ENCODE data around the gene PRRT1B. TPM values are rescaled to one million over a fixed set of nuclear protein-coding genes. Genes with fewer than 3 reads are reported as not detected.
A peak's percentile ranks its signal among the peaks of the same experiment; 100 is the strongest.

The PRRT1B gene
- total RNA-seq, 6 donors from 2014 or later: 1.8 to 10.5 (median 8.0) TPM

DNA sequence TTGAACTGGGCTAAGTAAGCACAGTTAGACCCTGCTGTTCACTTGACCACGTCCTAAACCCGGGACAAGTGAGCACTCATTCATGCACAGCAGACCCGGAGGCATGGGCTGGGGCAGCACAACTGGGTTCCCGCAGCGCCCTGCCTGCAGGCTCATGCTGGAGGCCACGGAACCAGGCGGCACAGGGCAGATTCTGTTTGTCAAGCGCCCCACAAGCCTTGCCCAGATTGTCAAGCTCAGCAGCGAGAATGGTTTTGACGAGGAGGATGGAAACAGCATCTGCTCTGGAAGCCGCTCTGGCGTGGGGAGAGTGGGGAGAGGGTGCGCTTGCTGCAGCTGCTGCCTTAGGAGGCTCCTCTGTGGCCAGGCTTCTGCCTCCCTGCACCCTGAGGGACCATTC lies 32.7 kb downstream of the PRRT1B start:
- DNase-seq: no peak
- Histone ChIP-seq H3K9me3 (no peaks in the 10 kb centered on the region), H3K4me3 (no peak overlapping the region), H3K27me3 (no peaks in the 10 kb centered on the region), H3K27ac (no peak overlapping the region), H3K36me3 (peaks cover 16 to 93% (median 72%) of the 10 kb centered on the region in 4 donors), H3K4me1 (peaks cover 0 to 8% (median 0%) of the 10 kb centered on the region in 4 donors)
- no peak for TF ChIP-seq EP300 (IDR thresholded peaks at IDR 0.05)
- TF ChIP-seq, protein P1, sequence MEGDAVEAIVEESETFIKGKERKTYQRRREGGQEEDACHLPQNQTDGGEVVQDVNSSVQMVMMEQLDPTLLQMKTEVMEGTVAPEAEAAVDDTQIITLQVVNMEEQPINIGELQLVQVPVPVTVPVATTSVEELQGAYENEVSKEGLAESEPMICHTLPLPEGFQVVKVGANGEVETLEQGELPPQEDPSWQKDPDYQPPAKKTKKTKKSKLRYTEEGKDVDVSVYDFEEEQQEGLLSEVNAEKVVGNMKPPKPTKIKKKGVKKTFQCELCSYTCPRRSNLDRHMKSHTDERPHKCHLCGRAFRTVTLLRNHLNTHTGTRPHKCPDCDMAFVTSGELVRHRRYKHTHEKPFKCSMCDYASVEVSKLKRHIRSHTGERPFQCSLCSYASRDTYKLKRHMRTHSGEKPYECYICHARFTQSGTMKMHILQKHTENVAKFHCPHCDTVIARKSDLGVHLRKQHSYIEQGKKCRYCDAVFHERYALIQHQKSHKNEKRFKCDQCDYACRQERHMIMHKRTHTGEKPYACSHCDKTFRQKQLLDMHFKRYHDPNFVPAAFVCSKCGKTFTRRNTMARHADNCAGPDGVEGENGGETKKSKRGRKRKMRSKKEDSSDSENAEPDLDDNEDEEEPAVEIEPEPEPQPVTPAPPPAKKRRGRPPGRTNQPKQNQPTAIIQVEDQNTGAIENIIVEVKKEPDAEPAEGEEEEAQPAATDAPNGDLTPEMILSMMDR (IDR thresholded peaks at IDR 0.05): no peak
- TF ChIP-seq POLR2A (IDR thresholded peaks at IDR 0.05): no peak
- no peak for TF ChIP-seq POLR2AphosphoS5 (IDR thresholded peaks at IDR 0.05)
- no peak for ATAC-seq (ENCODE audit: low FRiP score in 2 of 2)
- WGBS, 2 donors: 86 to 93% methylated on average over 10 to 13 of the region's 13 CpGs

DNA sequence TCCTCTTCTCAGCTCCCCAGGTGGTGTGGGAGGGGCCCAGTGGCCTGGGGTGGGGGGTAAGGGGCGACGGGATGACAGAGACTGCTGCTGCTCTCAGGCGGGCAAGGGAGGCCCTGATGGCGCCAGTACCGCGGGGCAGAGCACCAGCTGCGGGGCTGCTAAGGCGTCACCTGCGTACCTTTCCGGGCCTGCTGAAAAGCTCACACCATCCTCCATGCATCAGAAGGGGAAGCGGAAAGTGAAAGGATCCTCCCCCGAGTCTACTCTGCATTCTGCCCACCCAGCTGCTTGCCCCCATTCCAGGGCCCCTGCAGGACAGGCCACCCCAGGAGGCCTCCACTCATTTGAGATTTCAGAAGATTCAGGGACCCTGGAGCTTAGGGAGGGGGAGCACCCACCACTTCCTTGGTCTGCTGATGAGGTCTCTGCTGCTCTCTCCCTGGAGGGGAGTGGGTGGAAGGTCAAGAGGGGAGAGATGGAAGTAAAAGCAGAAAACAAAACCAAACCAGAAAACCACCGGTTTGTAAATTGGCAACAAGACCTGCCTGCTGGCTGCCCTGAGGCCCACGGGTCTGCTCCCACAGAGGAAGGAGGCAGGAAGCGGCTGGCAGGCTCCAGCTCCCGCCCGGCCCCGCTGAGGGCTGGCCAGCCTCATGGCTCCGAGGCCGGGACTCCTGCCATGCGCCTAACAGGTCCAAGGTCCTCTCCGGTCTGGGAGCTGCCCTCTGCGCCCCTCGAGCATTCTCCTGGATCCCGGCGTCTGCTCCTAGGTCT lies 33.6 kb downstream of the PRRT1B start:
- Histone ChIP-seq H3K27me3 (no peaks in the 10 kb centered on the region), H3K27ac (peak overlapping the region in 1 of 4 donors; percentile 5), H3K9me3 (no peaks in the 10 kb centered on the region), H3K4me1 (peaks cover 0 to 9% (median 0%) of the 10 kb centered on the region in 4 donors), H3K36me3 (peaks cover 22 to 96% (median 80%) of the 10 kb centered on the region in 4 donors), H3K4me3 (no peak overlapping the region)
- ATAC-seq (ENCODE audit: low FRiP score in 2 of 2) (no peak), DNase-seq (peak in 1 of 2 donors; percentile 70)
- TF ChIP-seq POLR2AphosphoS5 (IDR thresholded peaks at IDR 0.05): no peak
- 70 to 72% methylated on average over 25 to 26 of the region's 26 CpGs for WGBS, 2 donors

DNA sequence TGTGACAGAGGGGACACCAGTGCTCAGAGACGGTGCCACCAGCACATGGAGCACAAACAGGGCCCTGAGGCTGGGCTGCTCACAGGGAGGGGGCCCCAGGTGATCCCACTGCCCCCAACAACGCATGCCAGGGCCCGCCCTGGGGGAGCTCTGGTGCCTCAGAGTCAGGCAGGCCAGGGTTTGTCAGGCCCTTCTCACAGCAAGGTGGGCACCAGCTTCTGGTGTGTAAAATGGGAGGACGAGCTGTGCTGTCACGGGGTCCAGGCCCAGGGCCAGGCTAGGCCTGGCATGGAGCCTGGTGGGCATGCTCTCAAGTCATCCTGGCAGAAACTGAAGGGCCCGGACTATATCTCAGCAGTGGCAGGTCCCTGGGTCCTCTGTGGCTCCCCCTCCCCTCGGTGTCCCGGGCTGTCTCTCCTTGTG lies 34.5 kb downstream of the PRRT1B start:
- Histone ChIP-seq H3K9me3 (no peaks in the 10 kb centered on the region), H3K4me3 (no peak overlapping the region), H3K27ac (no peak overlapping the region), H3K36me3 (peaks cover 26 to 98% (median 87%) of the 10 kb centered on the region in 4 donors), H3K4me1 (peaks cover 1 to 18% (median 5%) of the 10 kb centered on the region in 4 donors), H3K27me3 (no peaks in the 10 kb centered on the region)
- TF ChIP-seq POLR2AphosphoS5 (IDR thresholded peaks at IDR 0.05): no peak
- TF ChIP-seq POLR2A (IDR thresholded peaks at IDR 0.05): no peak
- TF ChIP-seq, protein P1 (IDR thresholded peaks at IDR 0.05): no peak
- TF ChIP-seq EP300 (IDR thresholded peaks at IDR 0.05): no peak
- DNase-seq (peak in 1 of 2 donors; percentile 68), ATAC-seq (ENCODE audit: low FRiP score in 2 of 2) (no peak)
- 70 to 100% methylated on average over 2 to 5 of the region's 8 CpGs for WGBS, 2 donors

DNA sequence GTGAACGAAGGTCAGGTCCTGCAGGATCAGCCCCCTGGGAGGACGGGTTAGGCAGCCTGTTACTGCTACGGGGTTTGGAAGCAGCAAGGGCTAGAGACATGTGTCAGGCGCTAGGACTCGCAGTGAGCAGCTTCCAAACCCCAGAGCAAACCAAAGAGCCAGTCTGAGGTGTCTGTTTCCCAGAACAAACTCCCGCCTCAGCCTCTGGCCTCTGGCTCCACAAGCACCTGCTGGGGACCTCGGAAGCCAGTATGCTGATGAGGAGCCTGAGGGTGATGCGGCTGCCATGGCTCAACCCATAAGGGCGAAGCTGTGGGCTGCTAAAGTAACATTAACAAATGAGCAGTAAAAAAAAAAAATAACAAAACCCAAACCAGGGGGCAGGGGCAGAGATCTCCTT lies 35.0 kb downstream of the PRRT1B start:
- peaks cover 26 to 100% (median 85%) of the 10 kb centered on the region in 4 donors for H3K36me3 ChIP-seq
- no peaks in the 10 kb centered on the region for H3K9me3 ChIP-seq
- DNase-seq (no peak), ATAC-seq (ENCODE audit: low FRiP score in 2 of 2) (no peak)
- H3K27me3 ChIP-seq: no peaks in the 10 kb centered on the region
- WGBS, 2 donors: 99% methylated on average over 8 to 9 of the region's 9 CpGs
- no peak overlapping the region for H3K27ac ChIP-seq
- peaks cover 5 to 23% (median 8%) of the 10 kb centered on the region in 4 donors for H3K4me1 ChIP-seq
- TF ChIP-seq EP300 (IDR thresholded peaks at IDR 0.05) (no peak), POLR2AphosphoS5 (IDR thresholded peaks at IDR 0.05) (no peak), POLR2A (IDR thresholded peaks at IDR 0.05) (no peak)
- TF ChIP-seq, protein P1 (IDR thresholded peaks at IDR 0.05): no peak
- H3K4me3 ChIP-seq: no peak overlapping the region

DNA sequence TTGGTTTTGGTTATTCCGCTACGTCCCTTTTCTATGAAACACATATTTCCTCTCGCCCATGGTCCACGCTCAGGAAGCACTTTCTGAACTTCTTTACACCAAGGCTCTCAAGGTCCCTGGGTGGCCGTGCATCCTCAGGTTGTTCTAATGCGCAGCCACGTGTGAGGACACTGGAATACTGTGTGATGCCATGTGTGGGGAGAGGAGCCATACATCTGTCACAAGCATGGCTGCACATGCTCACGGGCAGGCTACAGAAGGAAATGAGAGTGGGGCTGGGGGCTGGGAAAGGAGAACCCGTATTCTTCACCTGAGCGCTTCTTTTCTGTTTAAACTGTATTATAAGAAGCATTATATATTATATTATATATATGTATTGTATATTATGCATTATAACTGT lies 36.7 kb downstream of the PRRT1B start:
- H3K27ac ChIP-seq: no peak overlapping the region
- ATAC-seq (ENCODE audit: low FRiP score in 2 of 2) (no peak), DNase-seq (no peak)
- no peak overlapping the region for H3K4me3 ChIP-seq
- TF ChIP-seq POLR2AphosphoS5 (IDR thresholded peaks at IDR 0.05) (no peak), POLR2A (IDR thresholded peaks at IDR 0.05) (no peak), EP300 (IDR thresholded peaks at IDR 0.05) (no peak)
- TF ChIP-seq, protein P1 (IDR thresholded peaks at IDR 0.05): no peak
- peaks cover 26 to 89% (median 78%) of the 10 kb centered on the region in 4 donors for H3K36me3 ChIP-seq
- 84 to 93% methylated on average over 10 of the region's 10 CpGs for WGBS, 2 donors
- H3K9me3 ChIP-seq: no peaks in the 10 kb centered on the region
- H3K4me1 ChIP-seq: peaks cover 8 to 23% (median 8%) of the 10 kb centered on the region in 4 donors
- no peaks in the 10 kb centered on the region for H3K27me3 ChIP-seq
